ENCODE data around the gene ZNF221. TPM values are rescaled to one million over a fixed set of nuclear protein-coding genes. Genes with fewer than 3 reads are reported as not detected.
"Not testable (repeated sequence)": the region's sequence is repeated elsewhere in the genome, so short reads cannot be mapped to it uniquely, and the experiment has no call there.

The ZNF221 gene
- total RNA-seq (2014; rRNA removed), result 4.6 and 12.8 TPM in 2 replicates
- polyA plus RNA-seq (2012), result 0.97 TPM

DNA sequence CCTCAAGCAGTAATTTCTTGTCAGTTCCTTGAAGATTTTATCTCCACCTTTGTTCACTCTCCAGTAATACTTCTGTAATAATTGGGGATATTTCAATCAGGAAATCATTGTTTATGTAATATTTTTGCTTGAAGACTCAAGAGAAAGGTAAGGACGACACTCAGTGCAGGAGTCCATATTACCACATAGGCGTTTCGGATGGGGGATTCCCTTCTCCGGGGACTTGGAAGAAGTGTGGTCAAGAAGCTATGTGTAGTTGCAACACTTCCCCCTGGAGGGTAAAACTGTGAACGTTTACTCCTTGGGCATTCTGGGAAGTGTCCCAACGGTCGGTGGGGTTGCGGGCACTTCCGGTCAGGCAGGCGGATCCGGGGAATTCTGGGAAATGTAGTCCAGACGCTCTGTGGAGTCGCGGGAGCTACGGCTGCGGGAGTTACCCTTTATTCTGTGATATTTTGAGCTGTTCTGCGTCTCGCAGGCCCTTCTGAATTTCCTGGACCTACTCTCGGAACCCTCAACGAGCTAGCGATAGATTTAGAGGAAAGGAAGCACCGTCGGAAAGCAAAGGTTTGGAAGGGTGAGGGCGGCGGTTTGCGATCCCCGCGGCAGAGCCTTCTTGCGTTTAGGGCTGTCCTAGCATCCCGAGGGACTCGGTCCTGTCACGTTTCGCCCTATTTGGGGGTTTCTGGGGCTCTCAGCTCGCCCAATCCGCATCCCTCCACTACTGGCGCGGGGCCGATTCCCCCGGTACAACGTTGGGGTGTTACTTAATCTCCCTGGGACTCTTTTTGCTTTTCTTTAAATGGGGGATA lies at the start of gene ZNF221:
TSS of gene ZNF221 (plus strand) at position 395 of the 812 bp plus-strand sequence. CDS start 11,499 bp downstream, outside the sequence.
- peak; percentile 98 for DNase-seq (ENCODE audit: low read depth)

DNA sequence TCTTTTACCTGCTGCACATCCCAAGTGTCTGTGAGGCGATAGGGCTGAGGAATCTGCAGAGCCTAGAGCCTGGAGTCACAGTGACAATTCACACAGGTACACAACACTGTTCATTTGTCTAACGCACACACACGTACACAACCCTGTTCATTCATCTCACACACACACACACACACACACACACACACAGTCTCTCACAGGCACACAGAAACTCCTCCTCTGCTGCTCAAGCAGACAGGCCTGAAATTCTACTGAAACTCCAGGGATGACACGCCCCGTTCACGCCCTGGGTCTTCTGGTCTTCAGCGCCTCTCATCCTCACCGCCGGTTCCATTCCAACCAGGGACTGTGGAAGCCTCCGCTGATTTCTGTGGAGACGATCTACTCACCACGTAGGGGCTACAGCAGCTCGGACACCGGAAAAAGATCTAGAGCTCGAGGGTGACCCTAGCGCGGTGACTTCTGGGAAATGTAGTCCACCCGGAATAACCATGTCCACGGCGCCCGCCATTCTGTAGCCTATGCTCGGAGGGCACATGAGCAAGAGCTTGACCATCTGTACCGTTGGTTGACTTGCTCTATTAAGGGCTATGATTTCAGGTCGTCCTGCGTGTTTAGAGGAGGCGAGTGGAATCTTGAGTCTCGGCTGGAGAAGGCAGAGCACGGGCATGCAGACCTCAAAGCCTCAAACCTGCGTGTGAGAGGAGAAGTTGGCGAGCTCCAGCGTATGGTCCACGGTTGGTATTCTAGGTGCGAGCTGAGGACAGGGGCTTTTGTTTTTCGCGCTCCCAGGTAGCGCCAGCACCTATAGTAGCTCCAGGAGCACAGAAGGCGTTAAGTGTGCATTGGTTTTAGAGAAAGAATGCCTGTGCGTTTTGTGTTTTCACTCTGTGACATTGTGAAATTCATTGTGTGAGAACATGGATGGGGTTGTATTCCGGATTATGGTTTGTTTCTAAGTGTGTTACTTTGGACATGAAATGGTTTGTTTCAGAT lies 49.3 kb upstream of the ZNF221 start:
- peak; percentile 85 for DNase-seq (ENCODE audit: low read depth)

DNA sequence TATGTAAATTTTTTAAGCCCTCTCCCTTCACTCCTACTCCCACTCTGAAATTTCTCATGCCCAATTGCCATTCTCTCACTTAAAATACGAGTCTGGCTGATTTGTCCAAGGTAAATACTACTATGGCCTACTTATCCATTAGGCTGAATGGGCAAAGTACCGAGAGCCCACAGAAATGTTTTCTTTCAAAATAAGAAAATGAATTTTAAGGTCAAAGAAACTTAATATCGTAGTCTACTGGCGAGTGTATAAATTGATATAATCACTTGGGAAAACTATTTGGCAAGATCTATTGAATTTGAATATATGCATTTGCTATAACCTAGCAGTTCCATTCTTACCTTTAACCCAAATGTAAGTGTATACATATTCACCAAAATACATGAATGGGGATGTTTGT lies 48.6 kb upstream of the ZNF221 start:
- no peak for DNase-seq (ENCODE audit: low read depth)

GRCh38 chr19:43905897-43906296 lies 45.1 kb upstream of the ZNF221 start:
- DNase-seq (ENCODE audit: low read depth), result no peak

DNA sequence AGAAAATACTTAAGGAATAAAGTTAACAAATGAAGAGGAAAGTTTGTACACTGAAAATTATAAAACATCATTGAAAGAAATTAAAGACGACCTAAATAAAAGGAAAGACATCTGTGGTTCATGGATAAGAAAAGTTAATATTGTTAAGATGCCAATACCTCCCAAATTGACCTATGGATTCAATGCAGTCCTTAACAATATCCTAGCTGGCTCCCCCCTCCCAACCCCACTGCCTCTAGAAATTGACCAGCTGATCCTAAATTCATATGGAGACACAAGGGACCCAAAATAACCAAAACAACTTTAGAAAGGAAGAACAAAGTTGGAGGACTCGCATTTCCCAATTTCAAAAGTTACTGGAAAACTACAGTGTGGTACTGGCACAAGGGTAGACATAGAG lies 44.3 kb upstream of the ZNF221 start:
- DNase-seq (ENCODE audit: low read depth), result no peak

- DNase-seq (ENCODE audit: low read depth), result no peak
Observed at GRCh38 chr19:43908659-43909058, 42.4 kb upstream of the ZNF221 start.

DNA sequence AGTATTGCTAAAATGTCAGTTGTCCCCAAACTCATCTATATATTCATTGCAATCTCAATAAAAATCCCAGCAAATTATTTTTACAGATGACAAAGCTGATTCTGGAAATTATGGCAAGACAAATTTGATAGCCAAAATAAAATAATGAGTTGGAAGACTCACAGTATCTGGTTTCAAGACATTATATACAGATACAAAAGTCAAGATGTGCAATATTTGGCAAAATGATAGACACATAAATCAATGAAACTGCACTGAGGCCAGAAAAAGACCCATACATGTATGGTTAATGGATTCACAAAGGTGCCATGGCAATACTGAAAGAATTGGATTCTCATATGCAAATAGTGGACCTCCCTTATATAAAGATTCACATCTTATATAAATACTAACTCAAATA lies 40.1 kb upstream of the ZNF221 start:
- no peak for DNase-seq (ENCODE audit: low read depth)

- peak; percentile 10 for DNase-seq (ENCODE audit: low read depth)
Observed at GRCh38 chr19:43913383-43913782, 37.6 kb upstream of the ZNF221 start.

DNA sequence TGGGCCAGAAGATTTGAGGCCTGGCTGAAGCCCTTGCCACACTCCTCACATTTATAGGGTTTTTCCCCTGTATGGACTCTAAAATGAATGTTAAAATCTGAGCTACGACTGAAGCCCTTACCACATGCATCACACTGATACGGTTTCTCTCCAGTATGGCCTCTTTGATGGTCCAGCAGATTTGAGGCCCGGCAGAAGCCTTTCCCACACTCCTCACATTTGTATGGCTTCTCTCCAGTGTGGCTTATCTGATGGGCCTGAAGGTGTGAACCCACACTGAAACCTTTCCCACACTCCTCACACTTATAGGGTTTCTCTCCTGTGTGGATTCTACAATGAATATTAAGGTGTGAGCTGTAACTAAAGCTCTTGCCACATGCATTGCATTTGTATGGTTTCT lies 37.0 kb upstream of the ZNF221 start:
- peak; percentile 8 for DNase-seq (ENCODE audit: low read depth)

DNA sequence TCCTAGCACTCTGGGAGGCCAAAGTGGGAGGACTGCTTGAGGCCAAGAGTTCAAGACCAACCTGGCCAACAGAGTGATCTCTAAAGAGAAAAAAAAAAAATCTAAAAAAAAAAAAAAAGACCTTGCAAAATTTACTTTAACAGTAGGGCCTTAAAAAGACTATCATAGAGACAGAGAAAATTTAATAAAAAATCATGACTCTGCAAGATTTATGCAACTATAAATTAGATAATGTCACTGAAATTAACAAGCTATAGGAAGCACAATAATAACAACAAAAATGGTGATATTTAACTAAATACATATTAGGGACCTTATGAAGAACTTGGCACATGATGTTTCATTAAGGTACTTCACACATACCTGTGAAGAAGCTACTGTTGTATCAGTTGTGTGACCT lies 27.2 kb upstream of the ZNF221 start:
- DNase-seq (ENCODE audit: low read depth), result no peak

DNA sequence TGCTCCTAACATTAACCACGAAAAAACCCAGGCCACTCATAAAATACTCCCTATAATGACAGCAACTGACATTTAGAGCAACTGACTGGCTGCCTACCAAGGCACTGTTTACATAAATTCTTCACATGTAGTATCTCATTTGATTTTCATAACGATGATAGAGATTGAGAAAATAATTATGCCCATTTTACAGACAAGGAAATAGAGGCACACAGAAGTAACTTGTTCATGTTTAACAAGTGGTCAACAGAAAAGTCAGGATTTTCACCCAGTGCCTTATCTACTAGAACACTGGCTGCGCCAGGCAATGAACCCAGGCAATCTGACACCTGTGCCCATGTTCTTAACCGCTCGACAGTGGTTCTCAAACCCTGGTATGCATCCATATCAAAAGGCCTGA lies 22.2 kb upstream of the ZNF221 start:
- no peak for DNase-seq (ENCODE audit: low read depth)

- peak; percentile 37 for DNase-seq (ENCODE audit: low read depth)
Observed at GRCh38 chr19:43934055-43934984, 16.7 kb upstream of the ZNF221 start.

DNA sequence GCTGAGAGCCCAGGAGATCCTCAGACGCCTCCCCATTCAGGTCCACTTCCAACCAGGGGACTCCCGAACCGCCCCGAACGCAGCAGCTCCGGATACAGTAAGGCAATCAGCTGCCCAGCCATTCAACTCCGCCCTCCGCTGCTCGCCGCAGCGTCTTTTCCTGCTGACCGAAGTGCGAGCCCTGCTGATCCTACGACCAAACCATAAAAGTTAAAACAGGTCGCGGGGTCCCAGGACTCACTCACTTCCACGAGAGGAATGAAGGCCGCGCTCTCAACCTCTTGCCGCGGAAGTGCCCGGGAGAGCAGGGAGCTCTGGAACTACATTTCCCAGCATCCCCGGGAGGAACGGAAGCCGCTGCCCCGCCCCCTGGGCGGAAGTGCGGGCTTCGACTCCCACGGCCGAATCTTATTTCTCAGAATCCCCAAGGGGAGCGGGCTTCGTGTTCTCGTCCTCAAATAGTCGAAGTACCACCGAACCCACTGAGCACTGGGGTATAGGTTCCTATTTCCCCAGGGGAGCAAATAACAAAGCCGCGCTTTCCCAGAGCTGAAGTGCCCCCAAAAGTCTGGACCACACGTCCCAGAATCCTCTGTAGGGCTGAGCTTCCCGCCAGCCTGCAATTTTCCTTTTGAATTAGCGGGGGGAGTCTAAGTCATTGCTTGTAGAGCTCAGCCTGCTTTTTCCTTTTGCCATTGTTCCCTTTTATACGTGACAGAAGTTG lies 15.9 kb upstream of the ZNF221 start, which contains the start of gene ZNF45:
TSS of gene ZNF45 (minus strand) at position 298 of the 724 bp plus-strand sequence. CDS start 13,097 bp downstream, outside the sequence.
- DNase-seq (ENCODE audit: low read depth), result peak; percentile 88

- no peak for DNase-seq (ENCODE audit: low read depth)
Observed at GRCh38 chr19:43936188-43936587, 14.8 kb upstream of the ZNF221 start.

GRCh38 chr19:43939557-43940260 lies 11.3 kb upstream of the ZNF221 start:
- no peak for DNase-seq (ENCODE audit: low read depth)

DNA sequence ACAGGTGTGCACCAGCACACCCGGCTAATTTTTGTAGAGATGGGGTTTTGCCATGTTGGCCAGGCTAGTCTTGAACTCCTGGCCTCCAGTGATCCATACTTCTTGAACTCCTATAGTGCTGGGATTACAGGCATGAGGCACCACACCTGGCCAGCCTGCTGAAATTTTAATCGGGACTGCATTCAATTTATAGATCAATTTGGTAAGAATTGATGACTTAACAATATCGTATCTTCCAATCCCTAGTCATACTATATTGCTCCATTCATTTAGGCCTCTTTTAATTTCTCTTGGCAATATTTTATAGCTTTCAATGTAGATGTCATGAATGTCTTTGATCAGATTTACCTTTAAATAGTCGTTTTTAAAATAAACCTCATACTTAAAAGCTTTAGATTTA lies 10.3 kb upstream of the ZNF221 start:
- DNase-seq (ENCODE audit: low read depth), result no peak

- DNase-seq (ENCODE audit: low read depth), result no peak
Observed at GRCh38 chr19:43941209-43941608, 9.8 kb upstream of the ZNF221 start.

GRCh38 chr19:43947412-43947811 lies 3.6 kb upstream of the ZNF221 start:
- not testable (repeated sequence) for DNase-seq (ENCODE audit: low read depth)

DNA sequence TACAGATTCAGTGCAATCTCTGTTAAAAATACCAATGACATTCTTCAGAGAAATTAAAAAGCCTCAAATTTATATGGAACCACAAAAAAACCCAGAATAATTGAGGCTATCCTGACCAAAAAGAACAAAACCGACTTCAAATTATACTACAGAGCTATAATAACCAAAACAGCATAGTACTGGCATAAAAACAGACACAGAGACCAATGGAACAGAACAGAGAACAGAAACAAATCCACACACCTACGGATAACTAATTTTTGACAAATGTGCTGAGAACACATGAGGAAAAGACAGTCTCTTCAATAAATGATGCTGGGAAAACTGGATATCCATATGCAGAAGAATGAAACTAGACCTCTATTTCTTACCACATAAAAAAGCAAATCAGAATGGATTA lies 1.2 kb upstream of the ZNF221 start:
- not testable (repeated sequence) for DNase-seq (ENCODE audit: low read depth)

- DNase-seq (ENCODE audit: low read depth), result no peak
Observed at GRCh38 chr19:43956827-43957226, 5.8 kb downstream of the ZNF221 start.

All from LHCN-M2 (cell line).